Stimulated activated CD4-positive, alpha-beta T cell treated with anti-CD3 and anti-CD28 coated beads, Interleukin-4, amount 100 ng/mL, for 24 hours (primary cell): ENCODE data around the gene RAB40A.
A peak's percentile ranks its signal among the peaks of the same experiment; 100 is the strongest.

Experiments used
- DNase-seq: peaks from one replicate; pipeline ENCODE4 v3.0.0-alpha.2; 2020

Gene RAB40A

GRCh38 chrX:103460001-103460755 lies 59.1 kb downstream of the RAB40A start:
- DNase-seq, result peak; percentile 24

GRCh38 chrX:103453655-103454054 lies 65.6 kb downstream of the RAB40A start:
- no peak for DNase-seq
